Tibial nerve (tissue), 4 donors: ENCODE data around the gene SUN2.

ENCODE experiments used
- EP300 ChIP-seq, 2 donors: sonication (generic); formaldehyde crosslinking; IDR thresholded peaks; one replicate each; pipeline ENCODE4 v1.6.1; 2017; ENCODE audit warnings: antibody characterized with exemption in 2 of 2, mild to moderate bottlenecking in 1 of 2
- POLR2A ChIP-seq, 2 donors: fragments of 450-650 bp; IDR thresholded peaks; one replicate each; pipeline ENCODE4 v1.6.1; 2017; ENCODE audit warnings: antibody characterized with exemption in 2 of 2, mild to moderate bottlenecking in 2 of 2, moderate library complexity in 2 of 2
- TF ChIP-seq, protein P1 (sequence below), 5 experiments: fragments of 200-600 bp in 3 of 5; fragments of 450-650 bp in 2 of 5; sonication (generic) in 3 of 5; IDR thresholded peaks; one replicate each; pipeline ENCODE4 v1.5.1; 2016 to 2019; ENCODE audit warnings: antibody characterized with exemption in 5 of 5, mild to moderate bottlenecking in 3 of 5, moderate library complexity in 2 of 5

DNA sequence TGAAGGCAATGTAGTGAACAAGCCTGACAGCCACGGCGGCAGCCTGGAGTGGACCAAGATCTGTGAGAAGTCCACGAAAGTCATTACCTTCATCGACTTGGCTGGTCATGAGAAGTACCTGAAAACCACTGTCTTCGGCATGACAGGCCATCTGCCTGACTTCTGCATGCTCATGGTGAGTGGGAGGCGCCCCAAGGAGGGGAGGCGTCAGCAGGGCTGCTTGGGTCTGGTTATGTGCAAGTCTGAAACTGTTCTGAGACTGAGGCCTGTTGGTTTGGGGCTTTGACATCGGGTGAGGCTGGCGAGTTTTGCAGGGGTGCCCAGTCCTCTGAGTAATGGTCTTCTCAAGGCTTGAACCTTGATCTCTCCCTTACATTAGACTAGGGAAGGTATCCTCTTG is 39.0 kb downstream of the SUN2 start:
- TF ChIP-seq POLR2A (IDR thresholded peaks at IDR 0.05) (no peak), EP300 (IDR thresholded peaks at IDR 0.05) (no peak)
- TF ChIP-seq, protein P1, sequence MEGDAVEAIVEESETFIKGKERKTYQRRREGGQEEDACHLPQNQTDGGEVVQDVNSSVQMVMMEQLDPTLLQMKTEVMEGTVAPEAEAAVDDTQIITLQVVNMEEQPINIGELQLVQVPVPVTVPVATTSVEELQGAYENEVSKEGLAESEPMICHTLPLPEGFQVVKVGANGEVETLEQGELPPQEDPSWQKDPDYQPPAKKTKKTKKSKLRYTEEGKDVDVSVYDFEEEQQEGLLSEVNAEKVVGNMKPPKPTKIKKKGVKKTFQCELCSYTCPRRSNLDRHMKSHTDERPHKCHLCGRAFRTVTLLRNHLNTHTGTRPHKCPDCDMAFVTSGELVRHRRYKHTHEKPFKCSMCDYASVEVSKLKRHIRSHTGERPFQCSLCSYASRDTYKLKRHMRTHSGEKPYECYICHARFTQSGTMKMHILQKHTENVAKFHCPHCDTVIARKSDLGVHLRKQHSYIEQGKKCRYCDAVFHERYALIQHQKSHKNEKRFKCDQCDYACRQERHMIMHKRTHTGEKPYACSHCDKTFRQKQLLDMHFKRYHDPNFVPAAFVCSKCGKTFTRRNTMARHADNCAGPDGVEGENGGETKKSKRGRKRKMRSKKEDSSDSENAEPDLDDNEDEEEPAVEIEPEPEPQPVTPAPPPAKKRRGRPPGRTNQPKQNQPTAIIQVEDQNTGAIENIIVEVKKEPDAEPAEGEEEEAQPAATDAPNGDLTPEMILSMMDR (IDR thresholded peaks at IDR 0.05), result no peak
